ENCODE measurements around the gene TRIM54. TPM values are rescaled to one million over a fixed set of nuclear protein-coding genes. Genes with fewer than 3 reads are reported as not detected.

The TRIM54 gene
- polyA plus RNA-seq, 3 donors: not detected

GRCh38 chr2:27290549-27290948 lies 8.3 kb downstream of the TRIM54 start:
- WGBS (ENCODE audit: insufficient coverage): 22% methylated on average over 3 of the region's 5 CpGs

GRCh38 chr2:27291865-27292264 lies 9.6 kb downstream of the TRIM54 start:
- DNase-seq: no peak
- H3K79me2 ChIP-seq (ENCODE audit: insufficient read depth, low read length): no peaks in the 10 kb centered on the region
- H3K4me1 Mint-ChIP-seq: peaks cover 11% of the 10 kb centered on the region
- H3K4me3 Mint-ChIP-seq: no peak overlapping the region
- no peak overlapping the region for H3K27ac ChIP-seq (ENCODE audit: low read depth in 1 of 2, low read length in 2 of 2)
- no peaks in the 10 kb centered on the region for H3K36me3 Mint-ChIP-seq
- no peaks in the 10 kb centered on the region for H3K9me3 ChIP-seq (replicated peaks in 1 of 2; ENCODE audit: control insufficient read depth in 1 of 2, insufficient read depth in 1 of 2, low read length in 2 of 2)
- TF ChIP-seq, protein P1, sequence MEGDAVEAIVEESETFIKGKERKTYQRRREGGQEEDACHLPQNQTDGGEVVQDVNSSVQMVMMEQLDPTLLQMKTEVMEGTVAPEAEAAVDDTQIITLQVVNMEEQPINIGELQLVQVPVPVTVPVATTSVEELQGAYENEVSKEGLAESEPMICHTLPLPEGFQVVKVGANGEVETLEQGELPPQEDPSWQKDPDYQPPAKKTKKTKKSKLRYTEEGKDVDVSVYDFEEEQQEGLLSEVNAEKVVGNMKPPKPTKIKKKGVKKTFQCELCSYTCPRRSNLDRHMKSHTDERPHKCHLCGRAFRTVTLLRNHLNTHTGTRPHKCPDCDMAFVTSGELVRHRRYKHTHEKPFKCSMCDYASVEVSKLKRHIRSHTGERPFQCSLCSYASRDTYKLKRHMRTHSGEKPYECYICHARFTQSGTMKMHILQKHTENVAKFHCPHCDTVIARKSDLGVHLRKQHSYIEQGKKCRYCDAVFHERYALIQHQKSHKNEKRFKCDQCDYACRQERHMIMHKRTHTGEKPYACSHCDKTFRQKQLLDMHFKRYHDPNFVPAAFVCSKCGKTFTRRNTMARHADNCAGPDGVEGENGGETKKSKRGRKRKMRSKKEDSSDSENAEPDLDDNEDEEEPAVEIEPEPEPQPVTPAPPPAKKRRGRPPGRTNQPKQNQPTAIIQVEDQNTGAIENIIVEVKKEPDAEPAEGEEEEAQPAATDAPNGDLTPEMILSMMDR (IDR thresholded peaks at IDR 0.05): no peak
- H3K27me3 ChIP-seq (ENCODE audit: control insufficient read depth in 2 of 2, insufficient read depth in 2 of 2, low read length in 2 of 2): no peaks in the 10 kb centered on the region
- no peaks in the 10 kb centered on the region for H4K20me1 ChIP-seq (ENCODE audit: insufficient read depth, low read length)
- H3K4me1 ChIP-seq (ENCODE audit: control insufficient read depth in 1 of 2, insufficient read depth in 2 of 2, low read length in 2 of 2): peaks cover 10 to 17% of the 10 kb centered on the region in 2 donors
- no peak overlapping the region for H2AFZ ChIP-seq (ENCODE audit: insufficient read depth, low read depth, low read length, poor library complexity, severe bottlenecking)
- H3K4me3 ChIP-seq (replicated peaks in 1 of 3; ENCODE audit: low read depth in 2 of 3, low read length in 3 of 3): no peak overlapping the region
- no peaks in the 10 kb centered on the region for H3K36me3 ChIP-seq (replicated peaks in 1 of 2; ENCODE audit: control insufficient read depth in 1 of 2, insufficient read depth in 2 of 2, low read length in 2 of 2)
- no peak overlapping the region for H3K9ac ChIP-seq (ENCODE audit: insufficient read depth, low read length, poor library complexity, severe bottlenecking)
- intact Hi-C loops (cut with micrococcal nuclease): no loop called here
- H3K27me3 Mint-ChIP-seq (ENCODE audit: low read depth in 3 of 3): peaks cover 1 to 9% (median 4%) of the 10 kb centered on the region in 3 donors
- H3K4me2 ChIP-seq (replicated peaks; ENCODE audit: extremely low read depth, low read length, poor library complexity, severe bottlenecking): no peak overlapping the region
- H3K9me3 Mint-ChIP-seq: no peaks in the 10 kb centered on the region
- WGBS (ENCODE audit: insufficient coverage): 40% methylated on average over 1 of the region's 6 CpGs
- H3K27ac Mint-ChIP-seq: no peak overlapping the region

More at GRCh38 chr2:27290549-27290948, 8.3 kb downstream of the TRIM54 start:
- Mint-ChIP-seq H3K27me3 (ENCODE audit: low read depth in 3 of 3) (peaks cover 1 to 9% (median 4%) of the 10 kb centered on the region in 3 donors), H3K4me3 (no peak overlapping the region), H3K4me1 (no peaks in the 10 kb centered on the region), H3K36me3 (no peaks in the 10 kb centered on the region), H3K27ac (no peak overlapping the region), H3K9me3 (no peaks in the 10 kb centered on the region)
- Histone ChIP-seq H3K36me3 (replicated peaks in 1 of 2; ENCODE audit: control insufficient read depth in 1 of 2, insufficient read depth in 2 of 2, low read length in 2 of 2) (no peaks in the 10 kb centered on the region), H4K20me1 (ENCODE audit: insufficient read depth, low read length) (no peaks in the 10 kb centered on the region), H3K4me3 (replicated peaks in 1 of 3; ENCODE audit: low read depth in 2 of 3, low read length in 3 of 3) (no peak overlapping the region), H3K27ac (ENCODE audit: low read depth in 1 of 2, low read length in 2 of 2) (no peak overlapping the region), H3K9me3 (replicated peaks in 1 of 2; ENCODE audit: control insufficient read depth in 1 of 2, insufficient read depth in 1 of 2, low read length in 2 of 2) (no peaks in the 10 kb centered on the region), H3K79me2 (ENCODE audit: insufficient read depth, low read length) (no peaks in the 10 kb centered on the region), H2AFZ (ENCODE audit: insufficient read depth, low read depth, low read length, poor library complexity, severe bottlenecking) (no peak overlapping the region), H3K9ac (ENCODE audit: insufficient read depth, low read length, poor library complexity, severe bottlenecking) (no peak overlapping the region), H3K4me1 (ENCODE audit: control insufficient read depth in 1 of 2, insufficient read depth in 2 of 2, low read length in 2 of 2) (peaks cover 0 to 7% of the 10 kb centered on the region in 2 donors), H3K27me3 (ENCODE audit: control insufficient read depth in 2 of 2, insufficient read depth in 2 of 2, low read length in 2 of 2) (no peaks in the 10 kb centered on the region), H3K4me2 (replicated peaks; ENCODE audit: extremely low read depth, low read length, poor library complexity, severe bottlenecking) (no peak overlapping the region)
- intact Hi-C loops (cut with micrococcal nuclease): no loop called here
- TF ChIP-seq, protein P1 (IDR thresholded peaks at IDR 0.05): no peak
- no peak for DNase-seq

Measured in CD14-positive monocyte (primary cell).